HK-2 (cell line): ENCODE measurements around the gene ANKH.

Source experiments
- DNase-seq: peaks from one replicate; pipeline ENCODE4 v3.0.0-alpha.2; 2018; ENCODE audit not compliant: unreplicated experiment

ANKH gene

DNA sequence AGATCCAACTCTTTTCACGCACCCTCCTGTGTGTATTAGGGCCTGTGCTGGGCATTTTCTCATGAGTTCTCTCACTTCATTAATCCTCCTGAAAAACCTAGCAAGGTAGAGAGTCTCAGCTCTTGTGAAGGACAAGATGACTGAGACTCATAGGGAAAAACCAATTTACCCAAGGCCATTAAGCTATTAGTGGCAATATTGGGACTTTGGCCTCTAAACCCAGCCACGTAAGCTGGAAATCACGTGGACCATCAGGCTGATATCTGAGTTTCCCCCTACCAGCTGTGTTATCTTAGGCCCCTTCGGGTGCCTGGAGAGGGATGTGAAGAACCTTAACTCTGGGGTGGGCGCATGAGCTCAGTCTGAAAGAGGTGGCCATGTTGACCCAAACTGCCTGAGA, 80.7 kb downstream of the ANKH start:
- DNase-seq, result no peak

- DNase-seq, result no peak
Measured at GRCh38 chr5:14790220-14790619, 81.4 kb downstream of the ANKH start.

DNA sequence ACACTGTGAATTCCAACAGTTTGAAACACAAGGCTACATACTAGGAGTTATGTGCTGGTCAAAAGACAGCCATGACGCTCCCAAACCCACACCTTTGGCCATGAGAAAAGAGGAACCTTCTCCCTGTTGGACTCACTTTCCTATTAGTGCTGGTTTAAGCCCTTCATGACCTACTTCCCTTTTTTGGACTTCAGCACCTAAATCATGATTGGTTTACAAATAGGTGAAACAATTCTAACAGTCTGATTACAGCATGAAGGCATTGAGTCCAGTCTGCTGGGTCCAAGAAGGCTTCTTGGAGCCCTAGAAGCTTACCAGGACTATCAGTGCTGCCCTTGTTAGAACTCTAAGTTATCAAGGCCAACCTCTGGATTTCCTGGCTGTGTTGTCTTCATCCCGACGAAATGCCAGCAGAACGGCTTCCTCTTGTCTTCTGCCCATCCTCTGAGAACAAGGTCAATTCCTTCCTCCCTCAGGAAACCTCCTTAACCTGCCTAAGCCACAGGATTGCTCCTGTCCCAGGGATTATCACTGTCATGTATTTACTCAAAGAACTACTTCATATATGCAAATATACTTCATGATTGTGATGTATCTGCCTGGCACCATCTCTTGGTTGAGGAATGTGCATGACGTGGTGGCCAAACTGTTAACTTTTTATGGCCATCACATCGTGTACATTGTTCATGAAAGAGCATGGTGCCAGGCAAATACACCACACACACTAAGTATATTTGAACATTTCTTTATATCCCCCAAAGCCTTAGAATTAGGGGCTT, 83.6 kb downstream of the ANKH start:
- DNase-seq, result no peak

GRCh38 chr5:14783691-14784090, 87.9 kb downstream of the ANKH start:
- no peak for DNase-seq

- DNase-seq, result no peak
Measured at GRCh38 chr5:14782591-14782990, 89.0 kb downstream of the ANKH start.

DNA sequence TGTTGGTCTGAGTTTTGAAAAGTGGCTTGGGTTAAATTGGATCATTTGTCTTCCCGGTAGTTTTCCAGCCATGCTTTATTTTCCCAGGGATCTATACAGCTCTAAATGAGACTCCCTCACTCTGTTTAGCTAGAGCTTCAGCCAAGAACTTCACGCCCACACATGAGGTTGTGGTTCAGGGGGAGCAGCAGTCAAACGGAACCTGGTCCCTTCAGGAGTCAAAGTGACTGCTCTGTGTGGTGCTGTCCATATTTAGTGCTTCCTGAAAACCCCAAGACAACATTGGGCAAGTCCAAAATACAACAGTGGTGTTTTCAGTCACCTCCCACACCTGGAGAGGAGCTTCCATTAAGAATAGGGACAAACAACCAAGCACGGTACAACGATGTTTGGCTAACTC, 90.5 kb downstream of the ANKH start:
- no peak for DNase-seq

GRCh38 chr5:14779975-14780374, 91.6 kb downstream of the ANKH start:
- DNase-seq, result no peak

DNA sequence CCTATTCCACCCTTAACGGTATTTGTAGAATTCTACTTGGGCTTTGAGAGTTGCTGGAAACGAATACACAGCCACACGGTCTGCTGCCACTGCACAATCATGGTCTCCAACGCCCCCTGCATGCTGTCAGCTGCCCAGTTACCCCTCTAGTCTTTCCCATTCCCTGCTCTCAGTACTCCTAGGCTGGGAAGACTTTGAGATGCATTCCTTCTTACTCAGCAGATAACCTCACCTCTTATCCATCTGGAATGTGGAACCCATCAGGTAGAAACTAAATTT, 92.8 kb downstream of the ANKH start:
- no peak for DNase-seq

DNA sequence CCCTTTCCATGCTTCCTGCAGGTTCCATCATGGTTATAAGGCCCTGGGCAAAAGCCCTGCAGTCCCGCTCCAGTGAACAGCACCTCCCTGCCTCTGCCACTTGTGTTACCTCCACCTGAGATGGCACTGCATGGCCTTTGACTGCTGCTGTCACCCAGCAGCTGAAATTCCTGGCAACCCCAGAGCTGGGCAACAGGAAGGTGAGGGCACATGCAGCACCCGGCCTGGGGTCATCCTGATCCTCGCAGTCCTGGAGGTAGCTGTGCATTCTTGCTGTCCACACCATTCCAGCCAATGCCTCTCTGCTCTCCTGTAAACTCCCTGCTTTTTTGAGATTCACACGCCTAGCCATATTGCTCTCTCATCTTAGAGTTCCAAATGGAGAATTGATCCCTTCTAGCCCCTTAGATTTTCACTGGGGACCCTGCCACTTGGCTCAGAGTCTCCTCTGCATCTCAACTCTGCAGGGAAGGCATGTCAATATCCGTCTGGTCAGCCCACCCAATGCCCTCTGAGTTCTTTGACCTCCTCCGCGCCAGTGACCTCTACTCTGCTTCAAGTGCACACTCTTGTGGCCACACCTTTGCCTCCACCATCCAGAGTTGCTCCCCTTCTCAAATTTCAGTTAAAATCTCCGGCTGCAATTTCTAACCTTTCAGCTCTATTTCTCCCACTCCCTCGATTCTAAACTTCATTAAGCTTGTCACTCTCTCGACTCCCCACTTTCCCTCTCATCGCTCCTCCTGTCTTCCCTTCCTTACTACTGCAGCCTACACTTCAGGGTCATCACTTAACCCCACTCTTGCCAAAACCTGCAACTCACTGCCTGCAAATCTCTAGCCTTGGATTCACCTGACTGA, 93.4 kb downstream of the ANKH start:
- DNase-seq, result no peak

GRCh38 chr5:14777187-14777586, 94.4 kb downstream of the ANKH start:
- DNase-seq, result no peak

DNA sequence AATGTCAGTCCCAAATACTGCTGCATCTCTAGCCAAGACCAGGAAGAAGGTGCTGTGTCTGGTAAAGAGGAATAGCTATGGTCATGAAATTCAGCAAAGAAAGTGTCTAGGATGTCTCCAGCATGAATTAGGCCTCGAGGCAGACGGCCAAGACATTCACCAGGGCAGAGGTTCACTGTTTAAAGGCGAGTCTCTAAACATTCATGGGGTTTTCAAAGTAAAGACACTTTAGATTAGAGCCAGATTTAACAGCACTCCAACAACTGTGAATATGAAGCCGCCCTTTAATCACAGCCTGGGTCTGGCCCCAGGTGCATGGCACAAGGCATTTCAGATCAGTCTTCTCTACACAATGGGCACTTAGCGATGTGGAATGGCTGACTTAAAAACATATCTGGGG, 95.0 kb downstream of the ANKH start:
- no peak for DNase-seq

- no peak for DNase-seq
Measured at GRCh38 chr5:14775857-14776256, 95.7 kb downstream of the ANKH start.

- DNase-seq, result no peak
Measured at GRCh38 chr5:14773588-14773987, 98.0 kb downstream of the ANKH start.

GRCh38 chr5:14771972-14772371, 99.6 kb downstream of the ANKH start:
- DNase-seq, result no peak

- no peak for DNase-seq
Measured at GRCh38 chr5:14771189-14771588, 100.4 kb downstream of the ANKH start.

DNA sequence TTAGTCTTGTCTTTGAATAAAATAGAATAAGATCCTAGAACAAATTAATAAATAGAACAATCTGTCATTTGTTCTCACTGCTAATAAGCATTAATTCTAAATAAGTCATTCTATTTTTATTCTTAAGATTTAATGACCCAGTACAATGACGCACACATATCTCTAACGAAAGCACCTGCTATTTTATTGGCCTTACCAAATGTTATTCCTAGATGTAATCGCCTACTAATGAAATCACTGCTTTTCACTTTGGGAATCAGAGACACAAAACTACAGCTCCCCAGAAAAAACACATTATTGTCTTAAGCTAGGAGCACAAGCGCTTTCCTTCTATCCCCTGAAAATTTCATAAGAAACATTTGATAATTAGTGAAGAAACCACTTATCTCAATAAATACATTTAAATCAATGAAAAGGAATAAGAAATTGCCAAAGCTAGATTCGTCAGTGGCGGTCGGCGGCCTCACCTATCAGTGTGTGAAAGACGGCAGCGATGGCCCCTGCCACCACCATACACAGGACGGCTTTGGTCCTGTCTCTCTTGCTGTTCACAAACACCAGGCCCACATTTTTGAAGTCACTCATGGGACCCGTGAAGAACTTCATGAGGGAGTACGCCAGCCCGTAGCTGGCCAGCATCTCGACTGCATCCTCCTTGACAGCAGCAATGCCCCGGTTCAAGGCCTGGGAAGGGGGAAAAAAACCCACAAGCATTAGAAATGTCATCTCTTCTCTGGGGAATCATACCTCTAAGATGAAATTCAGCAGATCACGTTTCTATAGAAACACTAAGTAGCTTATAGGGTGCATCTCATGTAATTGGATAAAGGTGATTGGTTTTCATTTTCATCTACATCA, 102.8 kb downstream of the ANKH start:
- no peak for DNase-seq

DNA sequence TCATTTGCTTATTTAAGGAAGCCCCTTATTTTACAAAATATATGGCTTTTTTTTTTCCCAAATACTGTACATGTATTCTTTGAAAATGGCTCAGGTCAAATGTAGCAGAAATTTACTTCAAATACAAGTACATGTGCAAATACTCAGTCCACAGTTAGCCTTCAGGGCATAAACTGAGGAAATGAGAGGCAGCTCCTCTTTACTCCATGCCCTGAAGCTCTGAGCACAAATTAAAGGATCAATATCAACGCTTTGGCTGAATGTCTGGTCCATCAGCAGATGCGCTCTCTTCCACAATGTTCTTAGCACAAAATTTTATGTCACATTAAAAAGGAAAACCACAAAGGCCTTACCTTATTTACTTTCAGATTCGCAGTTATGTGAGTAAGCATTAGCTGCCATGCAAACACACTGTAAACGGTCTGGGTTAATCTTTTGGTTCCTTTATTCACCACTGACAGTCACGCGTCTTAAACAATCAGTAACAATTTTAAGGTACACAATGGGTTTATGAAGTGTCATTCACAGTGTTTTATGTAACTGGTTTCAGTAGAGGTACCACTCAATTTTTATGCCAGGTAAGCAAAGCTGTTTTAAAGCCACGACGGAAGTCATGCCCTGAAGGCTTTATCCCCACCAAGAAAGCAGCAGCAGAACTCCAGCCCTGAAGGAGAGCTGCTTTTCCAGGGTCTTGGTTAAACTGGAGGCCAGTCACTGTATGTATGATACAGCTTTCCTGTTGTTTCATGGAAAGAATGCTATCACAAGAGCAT, 103.7 kb downstream of the ANKH start:
- DNase-seq, result no peak

DNA sequence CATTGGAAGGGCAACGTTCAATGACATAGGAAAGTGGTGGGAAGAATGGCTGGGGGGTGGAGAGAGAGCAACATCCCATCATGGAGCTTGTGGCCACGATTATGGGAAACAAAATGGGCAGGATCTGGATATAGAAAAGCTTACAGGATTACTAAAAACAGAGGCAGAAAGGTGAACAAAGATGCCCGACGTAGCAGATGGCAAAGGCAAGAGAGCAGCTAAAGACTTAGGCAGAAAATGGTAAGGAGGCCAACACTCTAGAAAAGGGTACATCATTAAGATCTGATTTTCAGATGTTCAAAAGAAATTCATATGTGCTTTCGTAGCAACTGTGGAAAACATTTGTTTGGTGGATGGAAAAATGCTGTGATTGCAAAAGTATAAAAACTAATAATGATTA, 104.5 kb downstream of the ANKH start:
- no peak for DNase-seq

DNA sequence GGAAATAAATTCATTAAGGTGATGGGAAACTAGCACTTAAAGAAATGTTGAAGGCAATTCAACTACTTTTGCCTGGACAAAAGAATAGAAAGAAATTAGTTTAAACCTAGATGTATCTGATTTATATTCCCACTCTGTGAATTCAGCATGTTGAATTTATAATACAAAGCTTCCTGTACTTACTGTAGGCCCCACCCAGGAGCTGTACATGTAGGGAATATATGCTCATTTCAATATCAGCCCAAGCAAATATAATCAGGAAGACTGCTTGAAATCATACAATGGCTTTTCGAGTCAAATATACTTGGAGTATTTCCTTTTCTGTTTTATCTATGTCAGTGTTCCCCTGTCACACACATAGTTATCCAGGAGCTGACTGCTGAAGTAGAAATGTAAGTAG, 105.0 kb downstream of the ANKH start:
- DNase-seq, result no peak

DNA sequence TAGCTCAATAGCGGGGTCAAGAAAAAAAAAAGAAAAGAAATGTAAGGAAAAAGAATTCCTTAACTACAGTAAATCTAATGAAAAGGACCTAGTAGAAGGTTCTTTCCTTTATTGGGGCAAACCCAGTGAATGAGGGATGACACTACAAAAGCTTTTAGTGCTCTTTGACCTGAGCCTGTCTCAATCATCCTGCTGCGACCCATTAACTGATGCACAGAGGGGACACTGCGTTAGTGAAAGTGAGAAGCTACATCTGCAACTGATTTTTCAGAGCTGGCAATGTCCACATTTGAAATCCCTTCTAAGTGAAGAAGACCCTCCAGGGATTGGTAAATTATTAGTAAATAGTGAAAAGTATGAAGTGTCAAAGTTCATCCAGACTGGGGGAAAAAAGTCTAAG, 106.0 kb downstream of the ANKH start:
- no peak for DNase-seq

DNA sequence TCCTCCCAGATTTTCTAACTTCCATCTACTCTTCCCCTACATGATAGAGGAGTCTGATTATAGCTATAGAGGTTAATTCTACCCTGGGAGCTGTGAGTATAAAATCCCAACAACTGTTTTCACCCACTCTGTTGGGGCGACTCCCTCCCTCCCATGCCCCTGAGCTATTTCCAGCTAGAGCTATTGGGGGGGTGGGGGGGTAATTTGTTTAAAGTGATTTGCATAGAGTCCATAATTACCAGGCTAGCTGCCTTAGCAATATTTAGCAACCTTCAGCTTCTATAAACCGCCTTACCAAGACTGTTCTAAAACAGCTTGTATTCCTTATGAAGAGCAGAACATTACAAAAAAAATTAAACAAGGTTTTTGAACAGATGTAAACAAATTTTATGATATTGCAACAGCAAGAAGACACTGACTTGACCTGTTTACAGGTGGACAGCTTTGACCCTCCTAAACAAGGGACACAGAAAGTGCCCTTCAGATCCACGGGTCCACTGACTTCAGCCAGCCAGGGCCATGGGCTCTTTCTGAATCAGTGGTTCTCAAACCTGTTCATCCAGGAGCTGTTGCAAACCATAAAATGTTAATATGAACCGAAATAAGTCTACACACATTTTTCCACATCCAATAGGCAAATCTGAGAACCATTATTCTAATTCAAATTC, 108.9 kb downstream of the ANKH start:
- no peak for DNase-seq
